T-helper 9 cell (primary cell): ENCODE data around the gene NLRP4.

ENCODE experiments used
- DNase-seq: peaks from one replicate; pipeline ENCODE4 v3.0.0-alpha.2; 2020
- total RNA-seq, 2 donors: gene quantifications; one replicate each; lab custom pipeline; 2026; lab: John Stamatoyannopoulos, UW

Gene NLRP4
- 0 reads per million in 2 donors for total RNA-seq

- DNase-seq = no peak
Observed at GRCh38 chr19:55836340-55836739, at the start of gene NLRP4. Gene NLRP4, plus strand, starts transcription at chr19:55836540. Its CDS starts 15,541 bp downstream, at chr19:55852081.

- DNase-seq = no peak
Observed at GRCh38 chr19:55795021-55795420, 41.3 kb upstream of the NLRP4 start.

- DNase-seq = no peak
Observed at GRCh38 chr19:55801416-55801815, 34.9 kb upstream of the NLRP4 start.

- DNase-seq = no peak
Observed at GRCh38 chr19:55802281-55802680, 34.1 kb upstream of the NLRP4 start.

- DNase-seq = no peak
Observed at GRCh38 chr19:55809381-55810058, 26.8 kb upstream of the NLRP4 start.

- no peak for DNase-seq
Observed at GRCh38 chr19:55811340-55811739, 25.0 kb upstream of the NLRP4 start.

- DNase-seq = no peak
Observed at GRCh38 chr19:55812449-55812848, 23.9 kb upstream of the NLRP4 start.

GRCh38 chr19:55813906-55814305 lies 22.4 kb upstream of the NLRP4 start:
- DNase-seq = no peak

- no peak for DNase-seq
Observed at GRCh38 chr19:55820037-55820436, 16.3 kb upstream of the NLRP4 start.

GRCh38 chr19:55830656-55831055 lies 5.7 kb upstream of the NLRP4 start:
- no peak for DNase-seq

GRCh38 chr19:55831846-55832245 lies 4.5 kb upstream of the NLRP4 start, which contains the start of gene NLRP11:
Gene NLRP11, minus strand, starts transcription at chr19:55831999. Its CDS starts 13,825 bp downstream, at chr19:55818174.
- DNase-seq = no peak

GRCh38 chr19:55832676-55833075 lies 3.7 kb upstream of the NLRP4 start:
- no peak for DNase-seq

GRCh38 chr19:55838251-55838650 lies 1.9 kb downstream of the NLRP4 start:
- DNase-seq = no peak

- DNase-seq = no peak
Observed at GRCh38 chr19:55838906-55839305, 2.6 kb downstream of the NLRP4 start.

GRCh38 chr19:55855160-55855559 lies 18.8 kb downstream of the NLRP4 start:
- no peak for DNase-seq

- DNase-seq = no peak
Observed at GRCh38 chr19:55857149-55857548, 20.8 kb downstream of the NLRP4 start.

- DNase-seq = no peak
Observed at GRCh38 chr19:55857974-55858373, 21.6 kb downstream of the NLRP4 start.

- DNase-seq = no peak
Observed at GRCh38 chr19:55858401-55858800, 22.1 kb downstream of the NLRP4 start.

- DNase-seq = no peak
Observed at GRCh38 chr19:55858969-55859368, 22.6 kb downstream of the NLRP4 start.

- DNase-seq = no peak
Observed at GRCh38 chr19:55866521-55866920, 30.2 kb downstream of the NLRP4 start.

GRCh38 chr19:55867101-55867500 lies 30.8 kb downstream of the NLRP4 start:
- DNase-seq = no peak

GRCh38 chr19:55870736-55871135 lies 34.4 kb downstream of the NLRP4 start:
- DNase-seq = no peak

- DNase-seq = no peak
Observed at GRCh38 chr19:55877211-55877610, 40.9 kb downstream of the NLRP4 start.

- no peak for DNase-seq
Observed at GRCh38 chr19:55882626-55883025, 46.3 kb downstream of the NLRP4 start.

GRCh38 chr19:55898911-55899310 lies 62.6 kb downstream of the NLRP4 start:
- no peak for DNase-seq
